IMR-90 (cell line): ENCODE data around the gene EML6. TPM values are rescaled to one million over a fixed set of nuclear protein-coding genes. Genes with fewer than 3 reads are reported as not detected.

Experiments used
- ATAC-seq: fragments of 200-7000 bp; cut with Tn5 transposase; 2 replicates; pipeline ENCODE4 v1.9.1; 2020; ENCODE audit warnings: low read depth, mild to moderate bottlenecking, moderate library complexity
- BruUV-seq: library from RNA; stranded (reverse); fragments of 400-500 nt; replicated peaks from 2 replicates; lab custom pipeline; 2021; lab: Mats Ljungman, UMichigan
- CTCF ChIA-PET: fragments of 300-600 bp; formaldehyde crosslinking; extraction: SDS; loops from one replicate; lab custom pipeline; 2021; ENCODE audit warnings: antibody characterized with exemption; lab: Yijun Ruan, JAX
- POLR2A ChIA-PET: fragments of 300-600 bp; sonication (Branson Sonifier 250); formaldehyde crosslinking; loops from one replicate; lab custom pipeline; 2022; ENCODE audit warnings: antibody characterized with exemption; ENCODE audit not compliant: unreplicated experiment; lab: Charles Lee
- DNase-seq: peaks from one replicate; pipeline ENCODE4 v3.0.0; 2013
- H2AFZ ChIP-seq: replicated peaks from 2 replicates; pipeline ENCODE3; 2013; ENCODE audit warnings: low read length, mild to moderate bottlenecking; ENCODE audit not compliant: poor library complexity
- H2AK5ac ChIP-seq: 2 replicates; pipeline ENCODE4 v1.6.1; 2013; ENCODE audit warnings: low read depth, low read length, inconsistent platforms
- H2AK9ac ChIP-seq: replicated peaks from 2 replicates; pipeline ENCODE3; 2013; ENCODE audit warnings: mild to moderate bottlenecking, low read depth, low read length, moderate library complexity; ENCODE audit not compliant: poor library complexity
- H2BK120ac ChIP-seq: 2 replicates; pipeline ENCODE4 v1.6.1; 2013; ENCODE audit warnings: low read depth, low read length, inconsistent platforms
- H2BK15ac ChIP-seq: 3 replicates; pipeline ENCODE4 v1.6.1; 2013; ENCODE audit warnings: low read depth, low read length, inconsistent platforms
- H2BK20ac ChIP-seq: 2 replicates; pipeline ENCODE4 v1.6.1; 2013; ENCODE audit warnings: low read depth, mild to moderate bottlenecking, inconsistent platforms, low read length, moderate library complexity
- H2BK5ac ChIP-seq: 2 replicates; pipeline ENCODE4 v1.6.1; 2013; ENCODE audit warnings: mild to moderate bottlenecking, low read depth, low read length, inconsistent platforms; ENCODE audit not compliant: poor library complexity, severe bottlenecking
- H3K14ac ChIP-seq: replicated peaks from 2 replicates; pipeline ENCODE4 v1.6.1; 2013; ENCODE audit warnings: low read depth, low read length, inconsistent platforms
- H3K18ac ChIP-seq: 2 replicates; pipeline ENCODE4 v1.6.1; 2013; ENCODE audit warnings: low read depth, low read length, control low read depth
- H3K23ac ChIP-seq: 2 replicates; pipeline ENCODE4 v1.6.1; 2013; ENCODE audit warnings: low read depth, low read length, inconsistent platforms
- H3K27ac ChIP-seq: 2 replicates; pipeline ENCODE4 v1.5.1; 2013; ENCODE audit warnings: mild to moderate bottlenecking, control low read depth, low read length; ENCODE audit not compliant: insufficient read depth
- H3K27me3 ChIP-seq: 2 replicates; pipeline ENCODE4 v1.6.1; 2013; ENCODE audit warnings: low read length; ENCODE audit not compliant: control insufficient read depth, insufficient read depth
- H3K36me3 ChIP-seq: 2 replicates; pipeline ENCODE4 v1.6.1; 2013; ENCODE audit warnings: low read length, mixed read lengths; ENCODE audit not compliant: control insufficient read depth, insufficient read depth
- H3K4ac ChIP-seq: 2 replicates; pipeline ENCODE4 v1.6.1; 2013; ENCODE audit warnings: low read depth, low read length, inconsistent platforms
- H3K4me1 ChIP-seq: 2 replicates; pipeline ENCODE4 v1.6.1; 2013; ENCODE audit warnings: low read length, mixed read lengths; ENCODE audit not compliant: control insufficient read depth, insufficient read depth
- H3K4me2 ChIP-seq: 2 replicates; pipeline ENCODE4 v1.6.1; 2013; ENCODE audit warnings: low read depth, mild to moderate bottlenecking, control low read depth, low read length, moderate library complexity
- H3K4me3 ChIP-seq: 2 replicates; pipeline ENCODE4 v1.5.1; 2013; ENCODE audit warnings: low read depth, mild to moderate bottlenecking, control low read depth, low read length, moderate library complexity; ENCODE audit not compliant: insufficient read depth
- H3K56ac ChIP-seq: 2 replicates; pipeline ENCODE4 v1.6.1; 2013; ENCODE audit warnings: low read length, inconsistent platforms; ENCODE audit not compliant: insufficient read depth; ENCODE audit errors: extremely low read depth
- H3K79me1 ChIP-seq, 2 experiments: 2 replicates each; pipeline ENCODE4 v1.6.1; 2013; ENCODE audit warnings: low read length in 2 of 2, inconsistent platforms in 1 of 2, low read depth in 1 of 2
- H3K9ac ChIP-seq: 2 replicates; pipeline ENCODE4 v1.6.1; 2013; ENCODE audit warnings: low read depth, low read length, control low read depth
- H3K9me1 ChIP-seq: 2 replicates; pipeline ENCODE4 v1.6.1; 2013; ENCODE audit warnings: low read length, inconsistent platforms; ENCODE audit not compliant: insufficient read depth
- H3K9me3 ChIP-seq: 2 replicates; pipeline ENCODE4 v1.6.1; 2013; ENCODE audit warnings: low read length; ENCODE audit not compliant: control insufficient read depth, insufficient read depth
- H4K20me1 ChIP-seq: 2 replicates; pipeline ENCODE4 v1.6.1; 2013; ENCODE audit warnings: low read length, inconsistent platforms; ENCODE audit not compliant: insufficient read depth
- H4K5ac ChIP-seq: 2 replicates; pipeline ENCODE4 v1.6.1; 2013; ENCODE audit warnings: mild to moderate bottlenecking, low read depth, low read length, control low read depth
- H4K8ac ChIP-seq, 2 experiments: 2 replicates each; pipeline ENCODE4 v1.6.1; 2013; ENCODE audit warnings: low read depth in 2 of 2, low read length in 2 of 2, control low read depth in 1 of 2, inconsistent platforms in 1 of 2
- H4K91ac ChIP-seq: 2 replicates; pipeline ENCODE4 v1.6.1; 2013; ENCODE audit warnings: low read depth, low read length, inconsistent platforms; ENCODE audit not compliant: insufficient read depth
- POLR2A ChIP-seq: IDR thresholded peaks from 2 replicates; pipeline ENCODE4 v1.6.1; 2012; ENCODE audit warnings: mild to moderate bottlenecking, low read depth, low read length
- WGBS, 2 experiments: methylation state at CpG; one replicate each; pipeline versions ENCODE4 v1.1.5 to v1.1.7; 2013; ENCODE audit warnings: missing lambda C conversion rate in 2 of 2; ENCODE audit not compliant: insufficient read length in 1 of 2; ENCODE audit errors: extremely low coverage in 2 of 2; 5-methylcytosine and 5-hydroxymethylcytosine counted together
- dilution Hi-C: fragments of 300-500 bp; cut with HindIII; formaldehyde crosslinking; loops from one replicate; pipeline ENCODE4 v1.14.3; 2018; ENCODE audit warnings: low sequenced_read_pairs; ENCODE audit not compliant: unreplicated experiment
- in situ Hi-C: fragments of 300-500 bp; cut with MboI; formaldehyde crosslinking; loops from 3 replicates; pipeline ENCODE4 v1.14.3; 2019; ENCODE audit warnings: low sequenced_read_pairs, inconsistent platforms, mixed read lengths
- intact Hi-C: fragments of 100-400 bp; cut with micrococcal nuclease; formaldehyde crosslinking; loops from 2 replicates; pipeline ENCODE4 v1.10.0; 2022
- polyA plus RNA-seq, 3 experiments: library from polyadenylated mRNA; depleted of rRNA; stranded (reverse); fragments of >200 nt; gene quantifications; 2 replicates each; pipeline ENCODE4 v1.2.3, GENCODE V29; 2012; ENCODE audit warnings: low replicate concordance in 1 of 3
- total RNA-seq: library from RNA; depleted of rRNA; stranded (reverse); fragments of >200 nt; gene quantifications from 2 replicates; pipeline ENCODE4 v1.2.3, GENCODE V29; 2012
- TF ChIP-seq, protein P1 (sequence below): conservative IDR thresholded peaks from 2 replicates; pipeline ENCODE4 v1.5.1; 2012; ENCODE audit warnings: mild to moderate bottlenecking, low read depth, low read length, improper control_type of control experiment
- TF ChIP-seq, protein P2 (sequence below): fragments of 150-350 bp; IDR thresholded peaks from 2 replicates; pipeline ENCODE4 v1.6.1; 2016; ENCODE audit warnings: low read depth, mild to moderate bottlenecking, low read length, moderate library complexity, borderline replicate concordance

The EML6 gene
- total and polyA plus RNA-seq, 2 of the 4 experiments (the other 2 are of a cell fraction), result 0.18 to 0.19 TPM

DNA sequence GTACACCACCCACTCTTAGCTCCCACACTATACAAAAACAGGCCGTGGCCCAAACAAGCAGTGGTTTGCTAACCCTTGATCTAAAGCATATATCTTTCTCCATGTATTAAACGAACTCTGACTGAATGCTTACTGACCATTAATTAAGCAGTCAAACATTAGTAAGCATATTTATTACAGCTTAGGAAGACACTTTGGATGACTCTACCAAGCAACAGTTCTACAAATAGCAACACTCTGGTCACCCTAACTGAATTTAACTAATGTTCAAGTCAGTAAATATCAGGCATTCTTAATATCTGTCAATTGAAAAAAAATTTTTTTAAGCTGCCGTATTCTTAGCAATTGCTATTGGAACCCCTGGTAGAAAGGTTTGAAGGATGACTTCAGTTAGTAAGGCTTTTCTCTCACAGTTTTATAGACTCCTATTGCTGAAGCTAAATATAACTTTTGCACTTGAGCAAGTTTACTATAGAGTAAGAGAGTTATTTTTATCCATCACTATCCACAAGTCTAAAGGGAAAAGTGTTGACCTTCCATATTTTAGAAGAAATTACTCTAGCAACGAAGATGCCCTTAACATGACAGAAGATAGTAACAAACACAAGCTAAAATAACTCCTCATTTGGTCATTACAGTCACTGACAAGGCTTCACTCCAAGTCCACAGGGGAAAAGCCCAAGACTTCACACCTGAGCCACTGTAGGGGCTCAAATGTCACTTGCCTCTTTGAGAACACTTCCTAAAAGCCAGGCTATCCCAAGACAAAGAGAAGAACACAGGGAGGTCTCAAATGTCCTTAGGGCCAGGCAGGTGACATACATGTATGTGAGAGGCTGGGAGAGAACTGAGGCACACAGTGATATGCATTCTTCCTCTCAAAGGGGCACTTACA is 252.4 kb downstream of the EML6 start (continued):
- TF ChIP-seq, protein P1, sequence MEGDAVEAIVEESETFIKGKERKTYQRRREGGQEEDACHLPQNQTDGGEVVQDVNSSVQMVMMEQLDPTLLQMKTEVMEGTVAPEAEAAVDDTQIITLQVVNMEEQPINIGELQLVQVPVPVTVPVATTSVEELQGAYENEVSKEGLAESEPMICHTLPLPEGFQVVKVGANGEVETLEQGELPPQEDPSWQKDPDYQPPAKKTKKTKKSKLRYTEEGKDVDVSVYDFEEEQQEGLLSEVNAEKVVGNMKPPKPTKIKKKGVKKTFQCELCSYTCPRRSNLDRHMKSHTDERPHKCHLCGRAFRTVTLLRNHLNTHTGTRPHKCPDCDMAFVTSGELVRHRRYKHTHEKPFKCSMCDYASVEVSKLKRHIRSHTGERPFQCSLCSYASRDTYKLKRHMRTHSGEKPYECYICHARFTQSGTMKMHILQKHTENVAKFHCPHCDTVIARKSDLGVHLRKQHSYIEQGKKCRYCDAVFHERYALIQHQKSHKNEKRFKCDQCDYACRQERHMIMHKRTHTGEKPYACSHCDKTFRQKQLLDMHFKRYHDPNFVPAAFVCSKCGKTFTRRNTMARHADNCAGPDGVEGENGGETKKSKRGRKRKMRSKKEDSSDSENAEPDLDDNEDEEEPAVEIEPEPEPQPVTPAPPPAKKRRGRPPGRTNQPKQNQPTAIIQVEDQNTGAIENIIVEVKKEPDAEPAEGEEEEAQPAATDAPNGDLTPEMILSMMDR, result no peak

DNA sequence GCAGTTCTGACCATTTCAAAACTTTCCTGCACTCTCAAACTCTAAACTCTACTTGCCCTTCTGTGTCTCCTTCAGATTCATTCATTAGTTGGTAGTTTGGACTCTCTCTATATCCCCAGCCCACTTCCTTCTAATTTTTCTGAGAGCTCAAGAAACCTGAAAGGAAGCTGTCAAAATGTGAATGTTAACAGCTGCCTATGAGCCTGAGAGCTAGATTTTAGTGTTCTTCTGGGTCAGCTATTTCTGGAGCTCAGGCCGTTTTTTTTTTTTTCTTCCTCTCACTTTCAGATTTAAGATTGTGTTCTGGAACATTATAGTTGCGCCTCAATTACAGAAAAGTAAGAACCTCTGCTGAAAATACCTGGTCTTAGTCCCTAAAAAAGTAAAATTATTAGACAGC is 253.7 kb downstream of the EML6 start:
- Histone ChIP-seq H3K4me1 (peaks cover 16% of the 10 kb centered on the region), H4K5ac (no peak overlapping the region), H3K9me3 (no peaks in the 10 kb centered on the region), H2BK5ac (no peak overlapping the region), H3K56ac (no peak overlapping the region), H4K91ac (no peak overlapping the region), H3K23ac (no peak overlapping the region), H2BK15ac (no peak overlapping the region), H2AFZ (no peak overlapping the region), H3K4me3 (no peak overlapping the region), H3K79me1 (peaks cover 7 to 63% of the 10 kb centered on the region in 2 experiments; a peak in 3 of 4 replicates), H4K20me1 (peaks cover 96% of the 10 kb centered on the region), H2BK120ac (no peak overlapping the region), H3K18ac (no peak overlapping the region), H3K27me3 (no peaks in the 10 kb centered on the region), H2AK9ac (no peak overlapping the region), H3K36me3 (peaks cover 21% of the 10 kb centered on the region), H3K14ac (no peak overlapping the region), H3K4ac (no peak overlapping the region), H3K9me1 (peaks cover 7% of the 10 kb centered on the region), H4K8ac (no peak overlapping the region), H3K4me2 (peak overlapping the region; percentile 51; the same call in 1 of the 2 replicates), H3K9ac (no peak overlapping the region), H3K27ac (no peak overlapping the region), H2BK20ac (no peak overlapping the region), H2AK5ac (no peak overlapping the region)
- in situ Hi-C loops, result no loop called here
- WGBS, 2 experiments, result no CpG with 5 or more reads among the region's 2 CpGs
- DNase-seq (no peak), ATAC-seq (no peak)
- no TSS peak for BruUV-seq
- TF ChIP-seq, protein P2, sequence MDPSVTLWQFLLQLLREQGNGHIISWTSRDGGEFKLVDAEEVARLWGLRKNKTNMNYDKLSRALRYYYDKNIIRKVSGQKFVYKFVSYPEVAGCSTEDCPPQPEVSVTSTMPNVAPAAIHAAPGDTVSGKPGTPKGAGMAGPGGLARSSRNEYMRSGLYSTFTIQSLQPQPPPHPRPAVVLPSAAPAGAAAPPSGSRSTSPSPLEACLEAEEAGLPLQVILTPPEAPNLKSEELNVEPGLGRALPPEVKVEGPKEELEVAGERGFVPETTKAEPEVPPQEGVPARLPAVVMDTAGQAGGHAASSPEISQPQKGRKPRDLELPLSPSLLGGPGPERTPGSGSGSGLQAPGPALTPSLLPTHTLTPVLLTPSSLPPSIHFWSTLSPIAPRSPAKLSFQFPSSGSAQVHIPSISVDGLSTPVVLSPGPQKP, result no peak
- TF ChIP-seq POLR2A, result no peak
- TF ChIP-seq, protein P1, result no peak
- ChIA-PET POLR2A (interaction anchor here (0.5 to 0.6 kb wide), 2 partner anchors 8 to 35 kb away, joined by 3 read pairs; no protein-coding TSS in a partner anchor), CTCF (no interaction called here)
- dilution Hi-C loops, result no loop called here
- intact Hi-C loops, result no loop called here
